Lung (tissue), 12 donors: ENCODE data around the gene LRCH3. TPM values are rescaled to one million over a fixed set of nuclear protein-coding genes. Genes with fewer than 3 reads are reported as not detected.
A peak's percentile ranks its signal among the peaks of the same experiment; 100 is the strongest.

ENCODE experiments used
- ATAC-seq: fragments of 200-7000 bp; cut with Tn5 transposase; one replicate; pipeline ENCODE4 v1.9.1; 2020; ENCODE audit warnings: moderate number of reproducible peaks; ENCODE audit not compliant: insufficient read depth, low FRiP score
- DNase-seq, 3 donors: peaks; one replicate each; pipeline ENCODE4 v3.0.0-alpha.2; 2013 to 2017
- H3K27ac ChIP-seq, 2 donors: one replicate each; pipeline ENCODE4 v1.5.1; 2013; ENCODE audit warnings: mild to moderate bottlenecking in 2 of 2, moderate library complexity in 2 of 2, control low read depth in 1 of 2, inconsistent platforms in 1 of 2, low read depth in 1 of 2, low read length in 1 of 2
- H3K27me3 ChIP-seq, 3 donors: one replicate each; pipeline ENCODE4 v1.5.1; 2013; ENCODE audit warnings: low read length in 2 of 3; ENCODE audit not compliant: control insufficient read depth in 3 of 3, insufficient read depth in 3 of 3
- H3K36me3 ChIP-seq, 4 donors: one replicate each; pipeline ENCODE4 v1.5.1; 2013; ENCODE audit warnings: low read length in 4 of 4, mild to moderate bottlenecking in 1 of 4, moderate library complexity in 1 of 4; ENCODE audit not compliant: control insufficient read depth in 4 of 4, insufficient read depth in 4 of 4
- H3K4me1 ChIP-seq, 5 donors: one replicate each; pipeline ENCODE4 v1.5.1; 2013; ENCODE audit warnings: low read length in 5 of 5, mild to moderate bottlenecking in 2 of 5, moderate library complexity in 1 of 5; ENCODE audit not compliant: control insufficient read depth in 5 of 5, insufficient read depth in 5 of 5
- H3K4me3 ChIP-seq: one replicate; pipeline ENCODE4 v1.5.1; 2013; ENCODE audit warnings: mild to moderate bottlenecking, control low read depth, moderate library complexity
- H3K9ac ChIP-seq, 2 donors: one replicate each; pipeline ENCODE4 v1.5.1; 2013; ENCODE audit warnings: low read length in 2 of 2, control low read depth in 1 of 2; ENCODE audit not compliant: insufficient read depth in 1 of 2
- H3K9me3 ChIP-seq, 4 donors: one replicate each; pipeline ENCODE4 v1.5.1; 2013; ENCODE audit warnings: low read length in 3 of 4, mild to moderate bottlenecking in 1 of 4, moderate library complexity in 1 of 4; ENCODE audit not compliant: control insufficient read depth in 4 of 4, insufficient read depth in 3 of 4
- WGBS, 2 donors: extraction: QIAGEN DNeasy Blood & Tissue Kit; methylation state at CpG; one replicate each; pipeline ENCODE4 v1.1.7; 2013; 5-methylcytosine and 5-hydroxymethylcytosine counted together
- polyA plus RNA-seq, 2 donors: library from polyadenylated mRNA; stranded (reverse); fragments of 200-250 nt; gene quantifications; one replicate each; pipeline ENCODE4 v1.2.1, GENCODE V29; 2013
- total RNA-seq, 2 donors: library from RNA; depleted of rRNA in 1 of 2; stranded (reverse); fragments of >200 nt in 1 of 2; gene quantifications; one replicate each; pipeline ENCODE4 v1.2.1, GENCODE V29; 2014 to 2021
- TF ChIP-seq, protein P1 (sequence below): IDR thresholded peaks from 2 replicates; pipeline ENCODE4 v1.5.1; 2012; ENCODE audit warnings: mild to moderate bottlenecking; ENCODE audit errors: control extremely low read depth, extremely low read depth
- donor health status: control.
- donor health status: control.
- donor health status: Bipolar disorder and iron deficiency.
- donor health status: healthy.
- donor health status: DM: yes; HTN: yes; CAD: no.

Gene LRCH3
- total and polyA plus RNA-seq, 4 donors, result 7.7 to 228 (median 26.1) TPM

DNA sequence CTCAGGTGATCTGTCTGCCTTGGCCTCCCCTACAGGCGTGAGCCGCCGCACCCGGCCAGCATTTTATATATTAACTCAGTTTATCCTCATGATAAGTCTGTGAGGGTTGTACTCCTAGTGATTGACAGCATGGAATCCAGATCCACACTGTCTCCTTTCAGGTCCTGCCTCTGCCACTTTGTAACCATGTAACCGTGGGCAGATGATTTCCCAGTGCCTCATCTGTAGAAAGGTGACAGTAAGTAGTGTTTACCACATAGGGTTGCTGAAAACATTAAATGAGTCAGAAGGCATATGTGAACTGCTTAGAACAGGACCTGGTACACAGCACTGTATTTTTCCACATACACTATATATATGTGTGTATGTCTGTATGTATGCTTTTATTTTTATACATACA, 38.9 kb upstream of the LRCH3 start:
- DNase-seq (no peak), ATAC-seq (no peak)
- Histone ChIP-seq H3K27ac (peak overlapping the region in 1 of 2 donors; percentile 28), H3K27me3 (no peaks in the 10 kb centered on the region), H3K9ac (peak overlapping the region in 1 of 2 donors; percentile 14), H3K9me3 (no peaks in the 10 kb centered on the region), H3K36me3 (peaks cover 0 to 3% (median 2%) of the 10 kb centered on the region in 4 donors), H3K4me1 (peaks cover 0 to 22% (median 9%) of the 10 kb centered on the region in 5 donors), H3K4me3 (no peak overlapping the region)
- TF ChIP-seq, protein P1, sequence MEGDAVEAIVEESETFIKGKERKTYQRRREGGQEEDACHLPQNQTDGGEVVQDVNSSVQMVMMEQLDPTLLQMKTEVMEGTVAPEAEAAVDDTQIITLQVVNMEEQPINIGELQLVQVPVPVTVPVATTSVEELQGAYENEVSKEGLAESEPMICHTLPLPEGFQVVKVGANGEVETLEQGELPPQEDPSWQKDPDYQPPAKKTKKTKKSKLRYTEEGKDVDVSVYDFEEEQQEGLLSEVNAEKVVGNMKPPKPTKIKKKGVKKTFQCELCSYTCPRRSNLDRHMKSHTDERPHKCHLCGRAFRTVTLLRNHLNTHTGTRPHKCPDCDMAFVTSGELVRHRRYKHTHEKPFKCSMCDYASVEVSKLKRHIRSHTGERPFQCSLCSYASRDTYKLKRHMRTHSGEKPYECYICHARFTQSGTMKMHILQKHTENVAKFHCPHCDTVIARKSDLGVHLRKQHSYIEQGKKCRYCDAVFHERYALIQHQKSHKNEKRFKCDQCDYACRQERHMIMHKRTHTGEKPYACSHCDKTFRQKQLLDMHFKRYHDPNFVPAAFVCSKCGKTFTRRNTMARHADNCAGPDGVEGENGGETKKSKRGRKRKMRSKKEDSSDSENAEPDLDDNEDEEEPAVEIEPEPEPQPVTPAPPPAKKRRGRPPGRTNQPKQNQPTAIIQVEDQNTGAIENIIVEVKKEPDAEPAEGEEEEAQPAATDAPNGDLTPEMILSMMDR, result no peak
- 83 to 84% methylated on average over 5 of the region's 5 CpGs for WGBS, 2 donors

DNA sequence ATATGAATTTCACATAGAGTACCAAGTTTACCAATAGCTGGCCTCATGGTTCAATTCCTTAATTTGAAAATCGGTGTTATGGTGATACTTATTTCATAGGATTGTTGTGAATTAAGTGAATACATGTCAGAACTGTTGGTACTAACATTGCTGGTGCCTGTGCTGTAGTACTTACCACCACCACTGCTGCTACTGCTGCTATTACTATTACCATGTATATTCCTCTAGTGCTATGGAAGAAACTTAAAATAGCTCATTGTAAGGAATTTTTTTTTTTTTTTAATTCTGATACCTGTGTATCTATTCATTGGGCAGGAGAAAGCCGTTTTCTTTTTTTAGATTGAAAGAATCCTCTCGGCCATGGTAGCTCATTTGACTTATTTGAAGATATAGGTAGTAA, 37.8 kb upstream of the LRCH3 start:
- DNase-seq (no peak), ATAC-seq (no peak)
- TF ChIP-seq, protein P1, result no peak
- Histone ChIP-seq H3K4me3 (no peak overlapping the region), H3K27me3 (no peaks in the 10 kb centered on the region), H3K27ac (no peak overlapping the region), H3K9me3 (no peaks in the 10 kb centered on the region), H3K9ac (no peak overlapping the region), H3K4me1 (peaks cover 0 to 22% (median 9%) of the 10 kb centered on the region in 5 donors), H3K36me3 (peaks cover 2 to 7% (median 4%) of the 10 kb centered on the region in 4 donors)
- 92 to 93% methylated on average over 3 of the region's 3 CpGs for WGBS, 2 donors

DNA sequence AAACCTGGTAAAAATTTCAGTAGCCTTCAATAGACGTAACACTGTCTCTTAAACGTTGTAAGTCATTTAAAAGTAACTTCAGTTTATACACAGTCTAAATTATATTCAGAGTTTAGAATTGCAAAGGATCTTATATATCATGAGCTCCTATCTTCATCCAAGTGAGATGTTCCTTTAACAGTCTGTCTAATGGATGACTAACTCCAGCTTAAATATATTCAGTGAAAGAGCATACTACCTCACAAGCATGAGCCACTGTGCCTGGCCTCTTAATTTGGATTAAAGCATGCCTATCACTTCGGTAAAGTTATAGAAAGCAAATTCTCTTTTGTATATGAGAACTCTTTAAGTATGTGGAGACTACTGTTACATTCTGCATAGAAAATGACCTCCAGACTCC, 34.4 kb upstream of the LRCH3 start:
- Histone ChIP-seq H3K27ac (no peak overlapping the region), H3K9ac (no peak overlapping the region)
- ATAC-seq, result no peak

More for the DNA sequence above, 34.4 kb upstream of the LRCH3 start:
- Histone ChIP-seq H3K36me3 (peaks cover 2 to 23% (median 15%) of the 10 kb centered on the region in 4 donors), H3K4me1 (peaks cover 0 to 25% (median 3%) of the 10 kb centered on the region in 5 donors), H3K4me3 (no peak overlapping the region), H3K9me3 (no peaks in the 10 kb centered on the region), H3K27me3 (no peaks in the 10 kb centered on the region)
- 78 to 85% methylated on average over 3 of the region's 3 CpGs for WGBS, 2 donors
- DNase-seq, result no peak
- TF ChIP-seq, protein P1, result no peak
